Hepatocyte (in vitro differentiated cells): ENCODE data around the gene VASH2. TPM values are rescaled to one million over a fixed set of nuclear protein-coding genes. Genes with fewer than 3 reads are reported as not detected.

ENCODE experiments used
- DNase-seq: peaks from one replicate; pipeline ENCODE4 v3.0.0-alpha.2; 2016; ENCODE audit warnings: low spot score
- H2AFZ ChIP-seq: fragments of 200-600 bp; sonication (generic); 2 replicates; pipeline ENCODE4 v1.6.0; 2016; ENCODE audit warnings: antibody characterized with exemption, mild to moderate bottlenecking
- H3K27ac ChIP-seq: fragments of 200-600 bp; sonication (generic); 2 replicates; pipeline ENCODE4 v1.5.1; 2016; ENCODE audit warnings: mild to moderate bottlenecking
- H3K27me3 ChIP-seq: fragments of 200-600 bp; sonication (generic); 2 replicates; pipeline ENCODE4 v1.6.1; 2016
- H3K36me3 ChIP-seq: fragments of 200-600 bp; sonication (generic); replicated peaks from 2 replicates; pipeline ENCODE4 v1.5.1; 2016; ENCODE audit warnings: low read depth; ENCODE audit not compliant: insufficient read depth
- H3K4me1 ChIP-seq: fragments of 200-600 bp; sonication (generic); 2 replicates; pipeline ENCODE4 v1.5.1; 2016; ENCODE audit warnings: mild to moderate bottlenecking, moderate library complexity; ENCODE audit not compliant: insufficient read depth
- H3K4me2 ChIP-seq: fragments of 200-600 bp; sonication (generic); 2 replicates; pipeline ENCODE4 v1.6.0; 2016
- H3K4me3 ChIP-seq: fragments of 200-600 bp; sonication (generic); 2 replicates; pipeline ENCODE4 v1.5.1; 2016; ENCODE audit warnings: mild to moderate bottlenecking
- H3K79me2 ChIP-seq: fragments of 200-600 bp; sonication (generic); 2 replicates; pipeline ENCODE4 v1.6.0; 2017; ENCODE audit warnings: mild to moderate bottlenecking
- H3K9me2 ChIP-seq: fragments of 200-600 bp; sonication (generic); replicated peaks from 2 replicates; pipeline ENCODE4 v1.6.0; 2017; ENCODE audit warnings: mild to moderate bottlenecking; ENCODE audit not compliant: insufficient read depth
- H3K9me3 ChIP-seq: fragments of 200-600 bp; sonication (generic); 2 replicates; pipeline ENCODE4 v1.5.1; 2016; ENCODE audit warnings: low read depth, mild to moderate bottlenecking
- H4K20me1 ChIP-seq: fragments of 200-600 bp; sonication (generic); 2 replicates; pipeline ENCODE4 v1.6.0; 2016; ENCODE audit warnings: mild to moderate bottlenecking; ENCODE audit not compliant: insufficient read depth, poor library complexity, severe bottlenecking
- EZH2 ChIP-seq: fragments of 200-600 bp; sonication (generic); IDR thresholded peaks from 2 replicates; pipeline ENCODE4 v1.6.1; 2016; ENCODE audit warnings: antibody characterized with exemption, mild to moderate bottlenecking, borderline replicate concordance
- EZH2phosphoT487 ChIP-seq: fragments of 200-600 bp; sonication (generic); IDR thresholded peaks from one replicate; pipeline ENCODE4 v1.6.1; 2018; ENCODE audit warnings: antibody characterized with exemption, mild to moderate bottlenecking, low read depth, moderate library complexity; ENCODE audit not compliant: unreplicated experiment, severe bottlenecking
- WGBS: methylation state at CpG from one replicate; pipeline ENCODE4 v1.1.6; 2016; ENCODE audit warnings: low lambda C conversion rate; ENCODE audit errors: missing lambda C conversion rate; 5-methylcytosine and 5-hydroxymethylcytosine counted together
- polyA plus RNA-seq: library from polyadenylated mRNA; unstranded; fragments of >200 nt; fragmentation: Nextera tagmentation; extraction: Ambion mirVana; gene quantifications from 2 replicates; pipeline ENCODE4 v1.2.1, GENCODE V29; 2016
- total RNA-seq: library from RNA; depleted of rRNA; stranded (reverse); fragments of >200 nt; gene quantifications from 2 replicates; pipeline ENCODE4 v1.2.3, GENCODE V29; 2014
- TF ChIP-seq, protein P1 (sequence below): fragments of 200-600 bp; sonication (generic); IDR thresholded peaks from 2 replicates; pipeline ENCODE4 v1.5.1; 2016; ENCODE audit warnings: antibody characterized with exemption, mild to moderate bottlenecking; ENCODE audit not compliant: poor library complexity

The VASH2 gene
- total and polyA plus RNA-seq, 2 experiments from 2014 or later: 3.0 to 3.6 TPM

- Histone ChIP-seq H3K9me3 (no peaks in the 10 kb centered on the region), H3K9me2 (no peaks in the 10 kb centered on the region), H3K27ac (no peak overlapping the region), H3K4me2 (no peak overlapping the region), H3K4me1 (no peaks in the 10 kb centered on the region), H2AFZ (no peak overlapping the region), H3K4me3 (no peak overlapping the region), H3K36me3 (no peaks in the 10 kb centered on the region), H4K20me1 (no peaks in the 10 kb centered on the region), H3K79me2 (no peaks in the 10 kb centered on the region), H3K27me3 (no peaks in the 10 kb centered on the region)
- WGBS: 92% methylated on average over 6 of the region's 6 CpGs
- TF ChIP-seq EZH2phosphoT487 (no peak), EZH2 (no peak)
- TF ChIP-seq, protein P1, sequence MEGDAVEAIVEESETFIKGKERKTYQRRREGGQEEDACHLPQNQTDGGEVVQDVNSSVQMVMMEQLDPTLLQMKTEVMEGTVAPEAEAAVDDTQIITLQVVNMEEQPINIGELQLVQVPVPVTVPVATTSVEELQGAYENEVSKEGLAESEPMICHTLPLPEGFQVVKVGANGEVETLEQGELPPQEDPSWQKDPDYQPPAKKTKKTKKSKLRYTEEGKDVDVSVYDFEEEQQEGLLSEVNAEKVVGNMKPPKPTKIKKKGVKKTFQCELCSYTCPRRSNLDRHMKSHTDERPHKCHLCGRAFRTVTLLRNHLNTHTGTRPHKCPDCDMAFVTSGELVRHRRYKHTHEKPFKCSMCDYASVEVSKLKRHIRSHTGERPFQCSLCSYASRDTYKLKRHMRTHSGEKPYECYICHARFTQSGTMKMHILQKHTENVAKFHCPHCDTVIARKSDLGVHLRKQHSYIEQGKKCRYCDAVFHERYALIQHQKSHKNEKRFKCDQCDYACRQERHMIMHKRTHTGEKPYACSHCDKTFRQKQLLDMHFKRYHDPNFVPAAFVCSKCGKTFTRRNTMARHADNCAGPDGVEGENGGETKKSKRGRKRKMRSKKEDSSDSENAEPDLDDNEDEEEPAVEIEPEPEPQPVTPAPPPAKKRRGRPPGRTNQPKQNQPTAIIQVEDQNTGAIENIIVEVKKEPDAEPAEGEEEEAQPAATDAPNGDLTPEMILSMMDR: no peak
- no peak for DNase-seq
These were observed 7.2 kb downstream of the VASH2 start for GRCh38 chr1:212957546-212957945.

DNA sequence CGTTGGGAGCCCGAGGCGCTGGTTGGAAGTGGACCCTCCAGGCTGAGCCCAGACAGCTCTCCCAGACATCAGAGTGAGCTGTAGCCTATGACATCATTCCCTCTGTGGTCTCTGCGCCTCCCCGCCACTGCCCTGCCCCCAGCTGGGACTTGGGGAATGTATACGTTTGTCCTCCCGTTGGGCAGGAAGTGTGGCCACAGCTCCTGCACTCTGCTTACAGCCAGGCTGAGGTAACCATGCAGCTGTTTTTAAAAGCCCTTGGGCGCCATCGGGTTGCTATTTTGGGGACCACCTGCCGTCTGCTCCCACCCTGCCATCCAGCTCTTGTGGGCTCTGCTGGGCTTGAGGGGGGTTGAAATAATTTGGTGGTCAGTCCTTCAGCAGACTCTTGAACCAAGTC, 7.8 kb downstream of the VASH2 start:
- no peak for DNase-seq
- H2AFZ ChIP-seq: no peak overlapping the region
- no peak overlapping the region for H3K4me3 ChIP-seq
- H3K79me2 ChIP-seq: no peaks in the 10 kb centered on the region
- WGBS: 80% methylated on average over 10 of the region's 10 CpGs
- no peaks in the 10 kb centered on the region for H3K9me3 ChIP-seq
- no peaks in the 10 kb centered on the region for H3K4me1 ChIP-seq
- no peak overlapping the region for H3K27ac ChIP-seq
- no peaks in the 10 kb centered on the region for H4K20me1 ChIP-seq
- TF ChIP-seq EZH2phosphoT487: no peak
- no peak for TF ChIP-seq EZH2
- TF ChIP-seq, protein P1: no peak
- H3K27me3 ChIP-seq: no peaks in the 10 kb centered on the region
- no peak overlapping the region for H3K4me2 ChIP-seq
- no peaks in the 10 kb centered on the region for H3K9me2 ChIP-seq
- H3K36me3 ChIP-seq: no peaks in the 10 kb centered on the region

DNA sequence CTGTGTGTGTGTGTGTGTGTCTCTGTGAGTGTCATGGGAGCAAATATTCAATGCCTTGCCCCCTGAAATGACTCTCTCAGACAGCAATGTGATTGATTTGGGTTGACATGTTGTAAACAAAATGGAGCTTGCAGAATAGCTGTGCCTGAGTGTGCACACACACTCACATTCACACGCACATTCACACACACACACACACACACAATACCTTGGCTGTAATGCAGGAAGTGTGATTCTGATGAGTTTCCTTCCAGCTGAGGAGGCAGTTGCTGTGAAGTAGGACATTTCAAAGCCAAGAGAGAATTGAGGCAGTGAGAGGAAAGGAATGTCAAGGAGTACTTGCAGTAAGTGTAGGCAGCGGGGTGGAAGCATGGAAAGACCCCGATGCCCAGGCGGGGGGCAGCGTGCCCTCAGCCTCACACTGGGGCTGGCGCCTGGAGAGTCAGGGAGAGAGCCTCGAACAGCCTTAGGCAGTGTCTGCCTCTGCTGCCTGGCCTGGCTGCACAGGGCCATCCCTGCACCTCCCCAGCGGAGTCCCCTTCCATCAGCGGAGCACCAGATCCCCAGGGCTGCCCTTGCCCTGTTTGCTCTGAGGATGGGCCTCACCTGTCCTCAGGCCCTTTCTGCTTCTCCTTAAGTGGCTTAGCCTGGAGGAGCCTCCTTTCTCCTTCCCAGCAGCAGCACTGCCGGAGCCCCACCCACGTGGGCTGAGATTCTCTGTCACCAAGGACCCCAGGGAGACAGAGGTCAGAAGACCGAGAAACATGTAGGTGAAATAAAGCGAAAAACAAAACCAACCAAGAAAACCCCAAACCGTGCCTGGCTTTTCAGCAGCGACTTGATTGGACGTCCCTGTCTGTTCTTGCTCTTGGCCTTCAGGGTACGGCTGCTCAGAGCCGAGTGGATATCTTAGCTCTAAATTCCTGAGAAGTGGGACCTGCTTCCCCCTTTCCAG, 9.2 kb downstream of the VASH2 start:
- no peaks in the 10 kb centered on the region for H3K79me2 ChIP-seq
- 92% methylated on average over 18 of the region's 18 CpGs for WGBS

More for the DNA sequence above, 9.2 kb downstream of the VASH2 start:
- H3K27me3 ChIP-seq: no peaks in the 10 kb centered on the region
- no peak overlapping the region for H2AFZ ChIP-seq
- no peaks in the 10 kb centered on the region for H3K9me2 ChIP-seq
- H3K27ac ChIP-seq: no peak overlapping the region
- H3K4me3 ChIP-seq: no peak overlapping the region
- TF ChIP-seq, protein P1: no peak
- TF ChIP-seq EZH2phosphoT487 (no peak), EZH2 (no peak)
- DNase-seq: no peak
- no peak overlapping the region for H3K4me2 ChIP-seq
- H4K20me1 ChIP-seq: no peaks in the 10 kb centered on the region
- no peaks in the 10 kb centered on the region for H3K4me1 ChIP-seq
- H3K9me3 ChIP-seq: no peaks in the 10 kb centered on the region
- no peaks in the 10 kb centered on the region for H3K36me3 ChIP-seq
